Measurements from ENCODE around the gene SIRPA. TPM values are rescaled to one million over a fixed set of nuclear protein-coding genes. Genes with fewer than 3 reads are reported as not detected.

The SIRPA gene
- total RNA-seq, 1 experiment from 2014 or later = 6.0 TPM

DNA sequence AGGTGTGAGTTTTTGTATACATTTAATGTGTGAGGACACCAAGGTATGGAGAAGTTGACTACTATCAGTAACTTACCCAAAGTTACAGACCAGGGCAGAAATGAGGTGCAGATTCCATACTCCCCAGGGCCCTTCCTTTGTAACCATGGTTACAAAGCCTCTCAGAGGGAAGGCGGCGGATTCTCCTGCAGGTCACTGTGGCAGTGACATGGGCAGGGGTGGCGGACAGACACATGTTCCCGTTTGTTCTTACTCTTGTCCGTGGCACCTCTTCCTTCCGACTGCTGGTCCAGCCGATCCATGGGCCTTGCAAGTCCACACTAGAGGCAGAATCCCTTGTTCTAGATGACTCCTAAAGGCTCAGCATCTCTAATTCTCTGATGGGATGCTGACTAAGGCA, 55.6 kb downstream of the SIRPA start:
- H3K79me1 ChIP-seq (ENCODE audit: insufficient read depth, low read depth, low read length, poor library complexity, severe bottlenecking) = no peaks in the 10 kb centered on the region
- H3K9ac ChIP-seq (ENCODE audit: extremely low read depth, insufficient read length, low read length) = no peak overlapping the region
- Mint-ChIP-seq H3K4me1 (peaks cover 68 to 81% of the 10 kb centered on the region in 2 experiments), H3K36me3 (ENCODE audit: insufficient read depth in 1 of 3, low read depth in 3 of 3) (no peaks in the 10 kb centered on the region), H3K9me3 (no peaks in the 10 kb centered on the region; a peak in 2 of 5 replicates), H3K27ac (no peak overlapping the region), H3K4me3 (peak overlapping the region in 1 of 2 experiments; percentile 66; a peak in 2 of 5 replicates), H3K27me3 (ENCODE audit: low read depth) (peaks cover 35% of the 10 kb centered on the region)
- no peaks in the 10 kb centered on the region for H4K20me1 ChIP-seq (ENCODE audit: control insufficient read depth, insufficient read depth, insufficient read length)
- no peak overlapping the region for H4K8ac ChIP-seq (replicated peaks; ENCODE audit: insufficient read length, low read depth, low read length)
- H3K56ac ChIP-seq (ENCODE audit: insufficient read length, low read depth, low read length) = no peak overlapping the region
- no peak overlapping the region for H2AK5ac ChIP-seq (ENCODE audit: insufficient read length, low read length)
- no peaks in the 10 kb centered on the region; the same call in 1 of the 2 replicates for H3K27me3 ChIP-seq (ENCODE audit: insufficient read depth, low read length)
- TF ChIP-seq, protein P1, sequence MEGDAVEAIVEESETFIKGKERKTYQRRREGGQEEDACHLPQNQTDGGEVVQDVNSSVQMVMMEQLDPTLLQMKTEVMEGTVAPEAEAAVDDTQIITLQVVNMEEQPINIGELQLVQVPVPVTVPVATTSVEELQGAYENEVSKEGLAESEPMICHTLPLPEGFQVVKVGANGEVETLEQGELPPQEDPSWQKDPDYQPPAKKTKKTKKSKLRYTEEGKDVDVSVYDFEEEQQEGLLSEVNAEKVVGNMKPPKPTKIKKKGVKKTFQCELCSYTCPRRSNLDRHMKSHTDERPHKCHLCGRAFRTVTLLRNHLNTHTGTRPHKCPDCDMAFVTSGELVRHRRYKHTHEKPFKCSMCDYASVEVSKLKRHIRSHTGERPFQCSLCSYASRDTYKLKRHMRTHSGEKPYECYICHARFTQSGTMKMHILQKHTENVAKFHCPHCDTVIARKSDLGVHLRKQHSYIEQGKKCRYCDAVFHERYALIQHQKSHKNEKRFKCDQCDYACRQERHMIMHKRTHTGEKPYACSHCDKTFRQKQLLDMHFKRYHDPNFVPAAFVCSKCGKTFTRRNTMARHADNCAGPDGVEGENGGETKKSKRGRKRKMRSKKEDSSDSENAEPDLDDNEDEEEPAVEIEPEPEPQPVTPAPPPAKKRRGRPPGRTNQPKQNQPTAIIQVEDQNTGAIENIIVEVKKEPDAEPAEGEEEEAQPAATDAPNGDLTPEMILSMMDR (conservative IDR thresholded peaks at IDR 0.05) = no peak
- no peak overlapping the region for H3K4ac ChIP-seq (ENCODE audit: low read depth, low read length)
- H2BK12ac ChIP-seq (ENCODE audit: insufficient read length, low read depth, low read length) = no peak overlapping the region
- H3K23ac ChIP-seq (ENCODE audit: insufficient read length, low read depth, low read length) = no peak overlapping the region
- WGBS (ENCODE audit: extremely low coverage, insufficient read length, low lambda C conversion rate) = no CpG with 5 or more reads among the region's 7 CpGs
- H2BK5ac ChIP-seq (ENCODE audit: insufficient read length, low read length) = no peak overlapping the region
- H3K4me1 ChIP-seq (ENCODE audit: insufficient read depth, low read length) = peaks cover 2% of the 10 kb centered on the region; the same call in 1 of the 2 replicates
- H3K14ac ChIP-seq (ENCODE audit: insufficient read depth, low read length) = no peak overlapping the region
- no peak overlapping the region for H3T11ph ChIP-seq (ENCODE audit: low read length)
- no peak overlapping the region for H3K27ac ChIP-seq (ENCODE audit: insufficient read length, low read depth, low read length)
- H2AFZ ChIP-seq (ENCODE audit: low read length) = no peak overlapping the region
- no peaks in the 10 kb centered on the region for H3K79me2 ChIP-seq (ENCODE audit: insufficient read depth, low read length)
- H3K4me2 ChIP-seq (ENCODE audit: insufficient read depth, insufficient read length, low read length) = no peak overlapping the region
- H2BK15ac ChIP-seq (ENCODE audit: low read depth, low read length) = no peak overlapping the region
- no peak overlapping the region for H2BK120ac ChIP-seq (ENCODE audit: low read depth, low read length, poor library complexity, severe bottlenecking)
- H4K5ac ChIP-seq (ENCODE audit: insufficient read length, low read depth, low read length) = no peak overlapping the region
- H3K23me2 ChIP-seq (ENCODE audit: insufficient read length, low read depth, low read length, poor library complexity, severe bottlenecking) = peaks cover 9% of the 10 kb centered on the region
- H2BK20ac ChIP-seq (ENCODE audit: low read depth, low read length, poor library complexity, severe bottlenecking) = no peak overlapping the region
- no peaks in the 10 kb centered on the region for H3K9me3 ChIP-seq (ENCODE audit: control insufficient read depth, low read depth, low read length)
- H4K91ac ChIP-seq (ENCODE audit: insufficient read length, low read depth, low read length) = no peak overlapping the region
- H3K18ac ChIP-seq (ENCODE audit: insufficient read length, low read depth, low read length) = no peak overlapping the region
- no peak for DNase-seq

Measured in H9 (cell line).